Panc1 (cell line): ENCODE data around the gene RIMS1. TPM values are rescaled to one million over a fixed set of nuclear protein-coding genes. Genes with fewer than 3 reads are reported as not detected.

Source experiments
- ATAC-seq: fragments of 200-7000 bp; cut with Tn5 transposase; 2 replicates; pipeline ENCODE4 v1.9.1; 2020; ENCODE audit warnings: mild to moderate bottlenecking, moderate library complexity
- BruUV-seq: library from RNA; stranded (reverse); fragments of 400-500 nt; replicated peaks from 2 replicates; lab custom pipeline; 2021; lab: Mats Ljungman, UMichigan
- CTCF ChIA-PET: fragments of 300-600 bp; sonication (Branson Sonifier 250); formaldehyde crosslinking; loops from one replicate; lab custom pipeline; 2022; ENCODE audit warnings: antibody characterized with exemption; lab: Charles Lee
- POLR2A ChIA-PET: fragments of 300-600 bp; sonication (Branson Sonifier 250); formaldehyde crosslinking; loops from one replicate; lab custom pipeline; 2022; ENCODE audit warnings: antibody characterized with exemption; lab: Charles Lee
- DNase-seq: peaks from one replicate; pipeline ENCODE4 v3.0.0-alpha.2; 2010; ENCODE audit warnings: low read depth, low spot score
- H3K27ac ChIP-seq: 2 replicates; pipeline ENCODE4 v1.5.1; 2011; ENCODE audit warnings: mild to moderate bottlenecking, low read length, inconsistent platforms
- H3K27me3 ChIP-seq: fragments of 200-500 bp; sonication (Bioruptor generic); 2 replicates; pipeline ENCODE4 v1.6.0; 2014; ENCODE audit warnings: low read length, inconsistent platforms; ENCODE audit not compliant: control insufficient read depth, insufficient read depth
- H3K36me3 ChIP-seq: fragments of 200-500 bp; sonication (Bioruptor generic); 2 replicates; pipeline ENCODE4 v1.5.1; 2014; ENCODE audit warnings: inconsistent platforms, mild to moderate bottlenecking, low read length, moderate library complexity; ENCODE audit not compliant: control insufficient read depth, insufficient read depth
- H3K4me1 ChIP-seq: 2 replicates; pipeline ENCODE4 v1.5.1; 2011; ENCODE audit warnings: inconsistent platforms, mild to moderate bottlenecking, low read length, moderate library complexity; ENCODE audit not compliant: control insufficient read depth, insufficient read depth
- H3K4me3 ChIP-seq, 2 experiments: 2 replicates each; pipeline ENCODE4 v1.5.1; 2011 to 2012; ENCODE audit warnings: low read depth in 2 of 2, low read length in 2 of 2, mild to moderate bottlenecking in 2 of 2, inconsistent platforms in 1 of 2, moderate library complexity in 1 of 2
- H3K9me3 ChIP-seq: fragments of 200-500 bp; sonication (Bioruptor generic); 2 replicates; pipeline ENCODE4 v1.5.1; 2014; ENCODE audit warnings: low read depth, mild to moderate bottlenecking, inconsistent platforms, low read length, moderate library complexity; ENCODE audit not compliant: control insufficient read depth, insufficient read depth
- CTCF ChIP-seq: fragments of 450-650 bp; IDR thresholded peaks from 2 replicates; pipeline ENCODE4 v1.5.1; 2017; ENCODE audit warnings: mild to moderate bottlenecking
- POLR2AphosphoS5 ChIP-seq: IDR thresholded peaks from 2 replicates; pipeline ENCODE4 v1.6.1; 2012; ENCODE audit warnings: mild to moderate bottlenecking, low read depth, low read length, moderate library complexity
- REST ChIP-seq, 2 experiments: IDR thresholded peaks; 2 replicates each; pipeline ENCODE4 v1.6.1; 2011 to 2012; ENCODE audit warnings: low read depth in 2 of 2, control low read depth in 1 of 2, low read length in 1 of 2, mild to moderate bottlenecking in 1 of 2, moderate library complexity in 1 of 2; ENCODE audit not compliant: insufficient read depth in 1 of 2
- SIN3A ChIP-seq: IDR thresholded peaks from 2 replicates; pipeline ENCODE4 v1.6.1; 2012; ENCODE audit warnings: low read depth, mild to moderate bottlenecking, low read length, moderate library complexity, borderline replicate concordance; ENCODE audit not compliant: insufficient read depth
- TCF7L2 ChIP-seq: IDR thresholded peaks from 2 replicates; pipeline ENCODE4 v1.6.1; 2011; ENCODE audit warnings: mild to moderate bottlenecking, low read depth, low read length, inconsistent platforms
- in situ Hi-C: cut with HindIII; loops from 2 replicates; pipeline ENCODE4 v1.10.0; 2016; ENCODE audit warnings: low sequenced_read_pairs, low pct_unique_long_range_greater_than_20kb
- intact Hi-C: fragments of 100-400 bp; cut with micrococcal nuclease; formaldehyde crosslinking; loops from one replicate; pipeline ENCODE4 v1.10.0; 2022; ENCODE audit not compliant: unreplicated experiment
- total RNA-seq: library from RNA; stranded (reverse); gene quantifications from one replicate; pipeline ENCODE4 v1.2.1, GENCODE V29; 2021; ENCODE audit not compliant: unreplicated experiment

The RIMS1 gene
- total RNA-seq, 1 experiment from 2014 or later: 0.18 TPM

GRCh38 chr6:72286911-72287311, 400.6 kb downstream of the RIMS1 start:
- no peaks in the 10 kb centered on the region for H3K4me1 ChIP-seq
- ChIA-PET POLR2A (no interaction called here), CTCF (no interaction called here)
- H3K27ac ChIP-seq: no peak overlapping the region
- no TSS peak for BruUV-seq
- TF ChIP-seq REST (IDR thresholded peaks at IDR 0.05; ENCODE audit: insufficient read depth in 1 of 2, low read depth in 2 of 2, low read length in 1 of 2) (no peak), CTCF (no peak), TCF7L2 (no peak), POLR2AphosphoS5 (no peak), SIN3A (no peak)
- ATAC-seq (no peak), DNase-seq (no peak)
- no peak overlapping the region for H3K4me3 ChIP-seq
- peaks cover 7% of the 10 kb centered on the region for H3K27me3 ChIP-seq
- H3K9me3 ChIP-seq: no peaks in the 10 kb centered on the region
- H3K36me3 ChIP-seq: no peaks in the 10 kb centered on the region
- intact Hi-C loops (no loop called here), in situ Hi-C loops (no loop called here)

- in situ Hi-C loops: no loop called here
- no peaks in the 10 kb centered on the region for H3K36me3 ChIP-seq
- no peaks in the 10 kb centered on the region for H3K4me1 ChIP-seq
- TF ChIP-seq REST (IDR thresholded peaks at IDR 0.05; ENCODE audit: insufficient read depth in 1 of 2, low read depth in 2 of 2, low read length in 1 of 2) (no peak), TCF7L2 (no peak), POLR2AphosphoS5 (no peak), SIN3A (no peak), CTCF (no peak)
- H3K27ac ChIP-seq: no peak overlapping the region
- CTCF ChIA-PET: no interaction called here
- no peak overlapping the region for H3K4me3 ChIP-seq
- POLR2A ChIA-PET: no interaction called here
- peaks cover 7% of the 10 kb centered on the region for H3K27me3 ChIP-seq
- DNase-seq (no peak), ATAC-seq (no peak)
- no TSS peak for BruUV-seq
- no peaks in the 10 kb centered on the region for H3K9me3 ChIP-seq
- intact Hi-C loops: no loop called here
Measured at GRCh38 chr6:72287801-72288200, 401.5 kb downstream of the RIMS1 start.
